GM21737 (cell line): Measurements from ENCODE around the gene CREBL2.

Experiments
- ATAC-seq: cut with Tn5 transposase; IDR thresholded peaks from one replicate; pipeline ENCODE4 v1.9.1; 2021; ENCODE audit warnings: mild to moderate bottlenecking, moderate library complexity; ENCODE audit not compliant: unreplicated experiment

The CREBL2 gene

DNA sequence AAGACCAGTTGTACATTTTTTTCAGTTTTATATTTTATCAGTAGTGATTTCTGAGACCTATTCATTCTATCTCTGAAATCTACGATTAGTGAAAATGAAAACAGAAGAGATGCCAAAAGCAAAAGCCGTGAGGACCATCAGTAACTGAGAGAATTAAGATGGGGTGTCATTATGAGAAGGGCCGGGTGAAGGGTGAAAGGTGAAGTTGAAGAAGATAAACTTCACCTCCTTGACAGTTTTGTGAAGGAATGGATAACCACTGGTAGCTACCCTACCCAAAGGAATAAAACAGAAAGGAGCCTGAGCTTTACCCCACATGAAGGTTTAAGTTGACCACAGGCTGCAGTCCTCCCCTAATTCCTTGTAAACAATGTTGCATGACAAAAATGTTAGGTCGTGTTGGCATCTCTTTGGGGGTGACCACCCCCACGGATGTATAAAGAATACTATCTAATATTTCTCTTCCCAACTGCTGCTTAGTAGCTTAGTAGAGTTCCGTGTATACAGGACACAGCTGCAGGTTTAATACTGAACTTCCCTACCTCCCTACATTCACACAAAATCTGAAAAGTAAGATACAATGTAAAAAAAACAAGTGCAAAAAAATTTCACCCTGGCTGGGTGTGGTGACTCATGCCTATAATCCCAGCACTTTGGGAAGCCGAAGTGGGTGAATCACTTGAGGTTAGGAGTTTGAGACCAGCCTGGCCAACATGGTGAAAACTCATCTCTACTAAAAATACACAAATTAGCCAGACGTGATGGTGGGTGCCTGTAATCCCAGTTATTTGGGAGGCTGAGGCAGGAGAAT, 60.4 kb downstream of the CREBL2 start:
- ATAC-seq: no peak

DNA sequence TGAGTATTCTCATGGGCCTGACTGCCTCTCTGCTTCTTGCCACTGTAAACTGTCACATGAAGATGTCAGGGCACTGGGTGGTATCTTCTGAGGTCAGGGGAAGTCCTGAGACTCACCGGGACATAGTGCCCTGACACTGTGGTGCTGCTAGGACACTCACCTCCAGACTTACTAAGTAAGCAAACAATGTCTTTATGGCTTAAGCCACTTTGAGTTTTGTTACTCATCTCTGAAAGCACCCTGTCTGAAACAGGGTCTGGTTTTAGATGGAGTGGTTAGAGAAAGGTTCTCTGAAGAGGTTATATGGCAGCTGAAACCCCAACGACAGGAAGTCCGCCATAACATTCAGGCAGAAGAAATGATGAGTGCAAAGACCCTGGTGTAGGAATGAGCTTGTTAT, 61.6 kb downstream of the CREBL2 start:
- ATAC-seq: no peak

DNA sequence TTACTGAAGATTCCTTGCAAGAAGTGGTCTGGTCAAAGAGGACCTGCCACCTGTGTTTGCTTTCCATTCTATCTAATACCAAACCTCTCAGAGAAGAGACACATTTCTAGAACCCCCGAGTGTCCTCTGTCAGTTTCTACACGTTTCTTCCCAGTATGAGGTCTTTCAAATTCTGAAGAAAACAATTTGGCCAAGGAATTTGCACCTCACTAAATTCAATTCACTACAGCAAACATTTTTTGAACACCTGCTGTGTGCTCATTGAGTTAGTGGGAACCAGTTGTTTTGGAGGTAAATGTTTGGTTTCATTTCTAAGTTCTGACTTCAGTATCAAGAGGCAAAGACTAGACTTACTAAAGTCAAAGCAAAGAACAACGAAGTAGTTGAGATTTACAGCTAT, 64.9 kb downstream of the CREBL2 start:
- no peak for ATAC-seq

DNA sequence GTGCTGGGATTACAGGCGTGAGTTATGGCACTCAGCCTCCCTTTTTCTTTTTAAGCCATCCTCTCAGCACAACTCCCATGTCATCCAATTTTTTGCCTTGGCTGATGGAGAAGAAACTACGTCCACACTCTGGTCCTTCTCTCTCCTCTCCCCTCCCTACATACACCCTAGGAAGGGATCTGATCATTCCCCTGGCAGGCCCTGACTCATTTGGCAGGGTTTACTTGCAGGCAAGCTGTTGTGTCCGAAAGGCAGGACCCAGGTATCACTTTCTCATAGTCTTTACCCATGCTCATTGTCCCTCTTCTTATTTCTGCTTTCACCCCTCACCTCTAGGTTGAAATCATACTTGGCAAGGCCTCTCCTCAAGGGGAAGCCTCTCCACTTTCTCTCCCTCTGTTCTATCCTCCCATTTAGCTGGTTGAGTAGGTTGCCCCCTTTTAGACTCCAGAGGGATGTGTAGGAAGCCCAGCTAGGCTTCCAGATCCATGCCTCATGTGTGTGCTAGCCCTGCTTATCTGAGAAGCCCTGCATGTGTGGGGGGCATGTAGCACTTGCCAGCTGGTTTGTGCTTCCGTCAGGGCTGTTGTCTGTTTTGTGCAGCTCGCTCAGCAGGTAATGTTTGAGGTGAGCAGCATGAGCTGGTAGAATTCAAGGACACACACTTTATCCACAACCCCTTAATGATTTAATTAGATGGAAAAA, 69.5 kb downstream of the CREBL2 start:
- no peak for ATAC-seq

DNA sequence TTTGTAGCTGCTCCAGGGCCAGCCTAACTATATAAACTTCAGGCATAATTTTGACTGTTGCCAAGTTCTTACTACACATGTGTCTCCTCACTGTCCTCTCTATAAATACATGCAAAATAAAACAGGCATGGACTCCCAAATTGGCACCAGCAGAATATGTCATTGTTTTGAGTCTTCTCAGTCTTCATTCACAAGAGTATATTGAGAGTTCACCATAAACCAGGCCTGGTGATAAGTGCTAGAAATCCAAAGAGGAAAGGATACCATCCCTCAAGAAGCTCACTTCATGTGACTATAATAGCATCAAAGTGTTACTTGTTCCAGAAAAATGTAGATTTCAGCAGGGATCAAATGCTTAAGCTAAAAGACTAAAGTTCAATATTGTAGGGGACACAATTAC, 70.6 kb downstream of the CREBL2 start:
- no peak for ATAC-seq

DNA sequence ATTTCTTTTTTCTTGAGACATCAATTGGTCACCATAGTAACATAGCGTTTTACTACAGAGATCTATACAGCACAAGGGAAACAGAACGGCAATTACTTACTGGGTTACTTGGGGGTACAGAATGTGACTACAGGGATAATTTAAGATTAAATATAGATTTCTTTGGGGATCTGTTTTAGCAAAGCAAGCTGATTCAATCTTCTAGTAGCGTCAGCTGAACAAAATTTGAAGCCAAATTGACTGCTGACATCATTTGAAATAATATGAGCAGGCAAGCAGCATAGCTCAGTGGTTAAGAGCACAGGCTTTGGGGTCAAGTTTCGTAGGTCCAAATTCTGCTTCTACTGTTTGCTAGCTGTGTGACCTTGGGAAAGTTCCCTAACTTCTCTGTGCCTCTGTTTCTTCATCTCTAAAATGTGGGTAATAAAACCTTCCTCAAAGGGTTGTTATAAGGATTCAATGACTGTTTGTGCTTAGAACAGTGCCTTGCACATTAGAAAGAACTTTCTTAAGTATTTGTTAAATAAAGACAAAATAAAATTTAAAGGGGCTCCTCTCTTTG, 71.5 kb downstream of the CREBL2 start:
- ATAC-seq: no peak

DNA sequence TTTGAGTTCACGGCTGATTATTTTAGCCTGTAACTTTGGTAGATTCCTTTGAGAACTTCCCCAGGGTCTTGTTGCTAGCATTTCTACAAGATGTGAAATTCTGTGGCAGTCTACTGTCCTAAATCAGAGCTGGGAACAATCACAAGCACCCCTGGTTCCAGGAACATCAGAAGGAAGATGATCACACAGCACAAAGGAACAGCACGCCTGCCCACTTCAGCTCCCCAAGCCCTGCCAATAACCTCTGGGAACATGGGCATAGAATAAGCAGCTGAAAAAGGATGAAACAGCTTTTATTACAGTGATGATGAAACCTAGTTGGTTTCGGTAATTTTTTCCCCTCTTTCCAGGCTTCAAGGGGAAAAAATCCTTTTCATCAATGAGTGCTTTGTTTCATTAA, 72.0 kb downstream of the CREBL2 start:
- no peak for ATAC-seq

DNA sequence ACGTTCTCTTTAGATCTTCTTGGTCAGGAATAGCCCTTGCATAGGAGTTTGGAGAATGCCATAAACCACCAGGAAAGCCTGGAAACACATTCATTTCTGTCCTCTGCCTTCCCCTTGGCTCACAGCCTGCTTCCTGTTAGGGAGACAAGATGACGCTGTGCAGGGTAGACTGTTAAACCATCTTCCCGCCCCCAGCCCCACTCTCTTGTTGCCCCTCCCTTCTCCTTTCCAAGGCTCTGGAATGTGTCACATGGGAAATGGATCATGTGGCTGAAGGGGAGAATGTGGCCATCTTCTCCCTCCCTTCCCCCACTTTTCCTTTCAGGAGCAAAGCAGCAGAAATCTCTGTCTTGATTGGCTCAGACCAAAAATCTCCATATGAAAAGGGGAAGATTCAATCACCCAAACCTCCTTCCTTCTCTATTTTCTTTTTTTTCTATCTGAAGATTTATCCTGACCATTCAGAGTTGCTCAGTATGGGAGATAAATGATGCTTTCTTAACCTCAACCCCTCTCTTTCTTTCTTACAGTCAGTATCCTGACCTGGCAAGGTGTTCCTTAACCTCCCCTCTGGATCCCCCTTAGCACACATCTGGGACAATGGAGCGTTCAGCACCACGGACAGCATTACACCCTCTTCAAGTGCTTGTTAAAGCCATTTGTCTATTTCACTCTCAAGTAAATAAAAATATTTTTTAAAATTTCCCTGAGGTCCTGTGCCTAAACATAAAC, 72.9 kb downstream of the CREBL2 start:
- no peak for ATAC-seq

DNA sequence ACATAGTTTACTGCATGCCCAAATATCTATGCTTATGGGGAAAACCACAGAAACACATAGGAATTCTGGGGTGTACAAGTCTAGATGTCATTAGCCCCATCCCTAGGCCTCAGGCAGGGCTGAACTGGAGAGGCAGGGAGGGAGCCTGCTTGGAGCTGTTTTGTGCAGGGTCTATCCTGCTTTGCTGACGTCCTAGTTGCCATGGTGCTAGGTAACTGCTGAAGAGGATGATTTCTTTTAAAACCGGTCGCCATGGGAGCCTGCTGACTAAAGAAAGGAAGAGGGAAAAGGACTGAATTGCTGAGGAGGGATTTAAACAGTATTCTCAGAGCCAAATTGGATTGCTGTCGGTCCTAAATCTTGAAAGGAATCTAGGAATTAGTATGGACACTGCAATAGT, 73.6 kb downstream of the CREBL2 start:
- no peak for ATAC-seq

DNA sequence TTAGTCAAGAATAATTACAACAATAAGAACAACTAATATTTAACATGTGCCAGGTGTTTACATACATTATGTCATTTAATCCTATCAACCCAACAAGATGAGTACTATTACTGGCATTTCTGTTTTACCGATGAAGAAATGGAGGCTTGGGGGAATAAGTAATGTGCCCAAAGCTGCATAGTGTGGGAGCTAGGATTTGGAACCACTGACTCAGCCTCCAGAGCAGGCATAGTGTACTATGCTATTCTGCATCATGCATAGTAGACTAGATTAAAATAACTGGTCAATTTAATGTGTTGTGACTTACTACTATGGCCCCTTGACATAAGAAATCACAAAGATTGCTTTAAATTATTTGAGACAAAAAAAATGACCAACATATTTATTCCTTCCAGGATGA, 74.8 kb downstream of the CREBL2 start:
- ATAC-seq: no peak

DNA sequence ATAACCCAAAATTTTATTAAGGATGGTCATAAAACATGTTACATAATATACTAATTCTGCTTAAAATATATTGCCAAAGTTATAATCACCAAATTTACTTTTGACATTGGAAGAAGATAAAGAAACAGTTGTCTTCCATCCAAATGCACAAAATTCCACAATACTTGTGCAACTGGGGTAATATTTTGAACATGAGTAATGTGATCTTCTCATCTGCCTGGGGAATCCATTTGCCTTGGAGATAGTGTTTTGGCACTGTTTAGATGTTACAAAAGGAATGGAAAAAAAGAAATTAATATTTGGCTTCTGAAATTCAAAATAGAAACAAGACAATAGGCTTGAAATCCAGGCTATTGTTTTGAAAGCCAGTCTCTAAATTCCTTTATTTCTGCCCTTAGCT, 75.2 kb downstream of the CREBL2 start:
- no peak for ATAC-seq

DNA sequence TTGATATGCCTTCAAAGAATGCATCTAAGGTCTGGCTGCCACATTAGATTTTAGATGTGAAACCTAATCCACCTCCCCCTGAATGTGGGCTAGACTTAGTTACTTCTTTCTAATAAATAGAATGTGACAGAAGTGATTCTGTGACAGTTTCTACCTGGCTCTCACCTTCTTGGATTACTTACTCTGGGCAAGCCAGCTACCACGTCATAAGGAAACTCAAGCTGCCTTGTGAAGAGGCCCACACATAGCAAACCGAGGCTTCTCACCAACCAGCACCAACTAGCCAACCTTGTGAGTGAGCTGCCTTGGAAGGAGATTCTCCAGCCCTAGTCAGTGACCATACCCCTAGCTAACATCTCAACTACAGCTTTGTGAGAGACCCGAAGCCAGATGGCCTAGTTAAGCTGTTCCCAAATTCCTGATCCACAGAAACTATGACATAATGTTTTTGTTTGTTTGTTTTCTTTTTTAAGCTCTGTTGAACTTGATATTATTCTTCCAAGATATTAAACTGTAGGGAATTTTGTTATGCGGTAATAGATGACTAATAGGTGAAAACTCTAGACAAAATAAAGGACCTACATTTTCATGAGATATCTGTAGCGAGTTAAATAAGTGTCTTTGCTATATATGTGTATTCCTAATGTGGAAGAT, 78.1 kb downstream of the CREBL2 start:
- ATAC-seq: no peak

DNA sequence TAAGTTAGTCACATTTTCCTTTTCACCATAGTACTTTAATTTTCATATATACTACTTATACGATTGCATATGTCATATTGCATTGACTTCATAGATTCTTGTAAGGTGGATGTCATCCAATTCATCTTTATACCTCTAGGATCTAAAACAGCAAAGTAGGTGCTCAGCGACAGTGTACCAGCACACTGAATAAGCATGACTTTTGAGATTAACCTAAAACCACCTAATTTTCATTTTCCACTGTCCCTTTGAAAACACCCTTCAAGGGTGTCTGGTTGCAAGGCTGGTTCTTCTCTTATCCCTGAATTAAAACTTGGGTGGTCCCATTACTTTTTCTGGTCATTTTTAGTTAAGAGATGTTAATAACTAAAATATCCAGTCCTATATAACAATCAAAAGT, 79.9 kb downstream of the CREBL2 start:
- ATAC-seq: no peak

DNA sequence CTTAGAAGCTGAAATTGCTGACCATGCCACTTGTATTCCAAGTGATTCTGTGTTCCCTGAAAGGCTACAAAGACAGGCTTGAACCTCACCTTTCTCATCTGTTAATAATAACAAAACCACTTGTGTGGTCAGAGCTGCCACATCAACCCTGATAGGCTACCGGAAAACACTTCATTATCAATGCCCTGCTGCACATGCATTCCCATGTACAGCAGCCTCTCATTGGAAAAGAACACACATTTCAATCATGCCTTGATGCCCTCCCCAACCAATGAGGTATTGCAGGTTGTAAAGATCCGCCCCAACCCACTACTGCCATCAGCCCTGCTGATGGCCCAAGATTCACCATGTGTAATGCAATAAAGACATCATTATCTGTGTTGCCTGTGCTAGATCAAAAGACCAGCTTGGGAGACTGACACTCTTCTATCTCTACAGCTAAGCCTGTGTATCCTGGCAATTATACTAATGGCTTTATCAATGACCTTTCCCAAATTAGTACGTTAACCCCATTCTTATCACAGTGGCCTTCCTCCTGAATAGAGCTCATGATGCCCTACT, 81.5 kb downstream of the CREBL2 start:
- ATAC-seq: no peak
